GM12878 (cell line): ENCODE data around the gene KIF21A. TPM values are rescaled to one million over a fixed set of nuclear protein-coding genes. Genes with fewer than 3 reads are reported as not detected.

Experiments used
- polyA plus RNA-seq, 11 experiments: library from polyadenylated mRNA; depleted of rRNA in 4 of 11; unstranded in 6 of 11; stranded (reverse) in 5 of 11; fragments of >200 nt; fragmentation: Nextera tagmentation in 4 of 11; fragmentation: Illumina TruSeq in 1 of 11; extraction: Ambion mirVana in 4 of 11; extraction: Trizol in 1 of 11; gene quantifications; 1 replicate in 1 of 11; 2 replicates in 10 of 11; pipeline versions ENCODE4 v1.2.1 to v1.2.3, GENCODE V29; 2011 to 2016; ENCODE audit warnings: inconsistent platforms in 2 of 11, missing spikeins in 2 of 11, low read depth in 1 of 11
- total RNA-seq, 4 experiments: library from RNA; depleted of rRNA in 3 of 4; stranded (reverse); fragments of >200 nt in 3 of 4; fragmentation: Illumina TruSeq in 1 of 4; extraction: Trizol in 1 of 4; gene quantifications; 2 replicates each; pipeline versions ENCODE4 v1.2.1 to v1.2.3, GENCODE V29; 2013 to 2021

The KIF21A gene
- total and polyA plus RNA-seq, 10 of the 15 experiments (the other 5 are each of a cell fraction or from before 2014, with no cell fraction given) = 21.3 to 42.1 (median 24.5) TPM

Other genes with a start within 250 kb of the KIF21A start
- 9.5 and 13.8 TPM in 2 replicates for gene ABCD2, start 176.7 kb upstream of the KIF21A start, total RNA-seq (2014; rRNA removed)
- 16.2 and 16.9 TPM in 2 replicates for gene ABCD2, start 176.7 kb upstream of the KIF21A start, total RNA-seq (2014; rRNA removed; fragmentation: Illumina TruSeq; extraction: Trizol)
- gene ABCD2, start 176.7 kb upstream of the KIF21A start, total RNA-seq (2021) = 10.3 and 11.0 TPM in 2 replicates
- gene ABCD2, start 176.7 kb upstream of the KIF21A start, polyA plus RNA-seq (2011; rRNA removed) = 6.4 and 10.7 TPM in 2 replicates
- 9.1 and 12.3 TPM in 2 replicates for gene ABCD2, start 176.7 kb upstream of the KIF21A start, polyA plus RNA-seq (2014; fragmentation: Illumina TruSeq; extraction: Trizol)
- 1 to 10 TPM; 4.4 to 5.7 TPM for gene ABCD2, start 176.7 kb upstream of the KIF21A start, polyA plus RNA-seq (2014; fragmentation: Nextera tagmentation; extraction: Ambion mirVana)
- gene ABCD2, start 176.7 kb upstream of the KIF21A start, polyA plus RNA-seq (2014; rRNA removed) = 4.4 and 6.2 TPM in 2 replicates
- gene ABCD2, start 176.7 kb upstream of the KIF21A start, polyA plus RNA-seq (2016; fragmentation: Nextera tagmentation; extraction: Ambion mirVana) = 1 to 10 TPM; 7.4 to 7.5 TPM